Stimulated activated effector memory CD8-positive, alpha-beta T cell treated with anti-CD3 and anti-CD28 coated beads, Interleukin-12 subunit alpha, Interleukin-12 subunit beta, amount 100 ng/mL, for 72 hours (primary cell): ENCODE data around the gene PPARA.

Experiments
- ATAC-seq: fragments of 150-1000 bp; cut with Tn5 transposase; 2 replicates; pipeline ENCODE4 v1.10.0; 2021
- DNase-seq, 2 donors: peaks; one replicate each; pipeline ENCODE4 v3.0.0; 2021 to 2022; ENCODE audit warnings: low spot score in 2 of 2
- H3K27ac Mint-ChIP-seq: one replicate; pipeline ENCODE4 v1.8.0; 2022; ENCODE audit warnings: mild to moderate bottlenecking, mixed read lengths
- H3K36me3 Mint-ChIP-seq: one replicate; pipeline ENCODE4 v1.8.0; 2022; ENCODE audit warnings: mild to moderate bottlenecking, mixed read lengths
- H3K4me1 Mint-ChIP-seq: one replicate; pipeline ENCODE4 v1.8.0; 2022; ENCODE audit warnings: mixed read lengths
- H3K4me3 Mint-ChIP-seq: one replicate; pipeline ENCODE4 v1.8.0; 2022; ENCODE audit warnings: mild to moderate bottlenecking, mixed read lengths
- H3K9me3 Mint-ChIP-seq: one replicate; pipeline ENCODE4 v1.8.0; 2022; ENCODE audit warnings: mixed read lengths

PPARA gene

DNA sequence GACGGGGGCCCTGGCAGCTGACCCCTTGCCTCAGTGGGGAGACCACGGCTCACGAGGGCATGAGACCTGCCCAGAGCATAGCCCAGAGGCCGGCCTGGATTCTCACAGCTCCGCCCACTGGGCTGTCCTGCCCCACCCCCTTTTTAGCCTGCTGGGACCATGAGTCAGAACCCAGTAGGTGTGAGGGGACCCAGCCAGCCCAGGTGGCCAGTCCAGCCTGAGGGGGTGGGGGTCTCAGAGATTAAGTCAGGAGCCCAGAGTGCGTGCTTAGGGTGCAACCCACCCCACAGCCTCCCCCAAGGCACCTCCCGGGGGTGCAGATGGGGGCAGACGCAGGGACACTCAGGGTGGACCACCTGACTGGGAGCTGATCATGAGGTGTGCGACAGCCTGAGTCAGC lies 40.1 kb upstream of the PPARA start:
- Mint-ChIP-seq H3K4me3 (no peak overlapping the region), H3K36me3 (no peaks in the 10 kb centered on the region), H3K9me3 (no peaks in the 10 kb centered on the region), H3K4me1 (no peaks in the 10 kb centered on the region), H3K27ac (no peak overlapping the region)
- ATAC-seq (no peak), DNase-seq (no peak)

DNA sequence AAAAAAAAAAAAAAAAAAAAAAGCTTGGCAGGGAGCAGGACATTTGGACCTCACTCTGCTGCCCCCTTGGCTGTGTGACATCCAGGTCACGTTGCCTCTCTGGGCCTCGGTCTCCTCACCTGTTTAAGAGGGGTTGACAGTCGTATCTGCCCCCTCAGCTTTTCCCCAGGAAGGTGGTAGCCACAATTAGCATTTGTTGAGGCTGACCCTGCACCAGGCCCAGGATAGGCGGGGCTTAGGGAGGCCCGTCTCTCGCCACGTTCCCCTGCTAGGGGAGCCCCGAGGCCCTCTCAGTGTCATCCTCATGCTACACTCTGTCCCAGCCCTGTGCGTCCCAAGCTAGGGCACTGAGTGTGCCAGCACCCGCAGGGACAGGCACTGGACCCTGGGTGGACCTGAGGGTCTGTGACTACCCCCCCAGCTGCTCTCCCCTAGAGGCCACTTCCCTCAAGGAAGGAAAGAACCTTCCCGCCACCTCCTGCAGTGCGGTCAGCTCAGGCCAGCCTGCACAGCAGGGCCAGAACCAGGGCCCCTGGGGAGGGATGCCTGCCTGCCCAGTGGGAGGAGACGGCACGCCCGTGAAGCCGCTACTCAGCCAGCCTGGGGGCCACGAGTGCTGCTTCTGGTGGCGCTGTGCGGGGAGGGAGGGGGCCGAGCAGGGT lies 38.5 kb upstream of the PPARA start:
- no peak for ATAC-seq
- Mint-ChIP-seq H3K27ac (no peak overlapping the region), H3K4me3 (no peak overlapping the region), H3K36me3 (no peaks in the 10 kb centered on the region), H3K9me3 (no peaks in the 10 kb centered on the region), H3K4me1 (no peaks in the 10 kb centered on the region)
- no peak for DNase-seq

DNA sequence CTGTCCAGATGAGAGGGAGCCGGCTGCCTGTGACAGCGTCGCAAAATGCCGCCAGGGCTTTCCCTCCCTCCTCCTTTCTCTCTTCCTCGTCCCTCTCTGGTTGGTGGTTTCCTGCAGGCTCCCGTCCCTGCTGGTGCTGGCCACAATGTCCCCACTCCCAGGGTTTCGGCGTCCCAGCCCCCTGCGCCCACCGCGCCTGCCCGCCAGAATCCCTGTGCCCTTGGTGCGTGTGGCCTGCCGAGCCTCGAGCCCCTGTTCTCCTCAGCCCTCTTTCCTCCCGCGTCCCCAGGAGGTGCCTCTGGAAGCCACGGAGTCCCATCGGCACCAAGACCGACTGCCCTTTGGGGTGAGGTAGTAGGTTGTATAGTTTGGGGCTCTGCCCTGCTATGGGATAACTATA lies 37.9 kb upstream of the PPARA start:
- DNase-seq (no peak), ATAC-seq (no peak)
- H3K36me3 Mint-ChIP-seq: no peaks in the 10 kb centered on the region
- no peaks in the 10 kb centered on the region for H3K9me3 Mint-ChIP-seq
- H3K27ac Mint-ChIP-seq: no peak overlapping the region
- no peaks in the 10 kb centered on the region for H3K4me1 Mint-ChIP-seq
- no peak overlapping the region for H3K4me3 Mint-ChIP-seq

DNA sequence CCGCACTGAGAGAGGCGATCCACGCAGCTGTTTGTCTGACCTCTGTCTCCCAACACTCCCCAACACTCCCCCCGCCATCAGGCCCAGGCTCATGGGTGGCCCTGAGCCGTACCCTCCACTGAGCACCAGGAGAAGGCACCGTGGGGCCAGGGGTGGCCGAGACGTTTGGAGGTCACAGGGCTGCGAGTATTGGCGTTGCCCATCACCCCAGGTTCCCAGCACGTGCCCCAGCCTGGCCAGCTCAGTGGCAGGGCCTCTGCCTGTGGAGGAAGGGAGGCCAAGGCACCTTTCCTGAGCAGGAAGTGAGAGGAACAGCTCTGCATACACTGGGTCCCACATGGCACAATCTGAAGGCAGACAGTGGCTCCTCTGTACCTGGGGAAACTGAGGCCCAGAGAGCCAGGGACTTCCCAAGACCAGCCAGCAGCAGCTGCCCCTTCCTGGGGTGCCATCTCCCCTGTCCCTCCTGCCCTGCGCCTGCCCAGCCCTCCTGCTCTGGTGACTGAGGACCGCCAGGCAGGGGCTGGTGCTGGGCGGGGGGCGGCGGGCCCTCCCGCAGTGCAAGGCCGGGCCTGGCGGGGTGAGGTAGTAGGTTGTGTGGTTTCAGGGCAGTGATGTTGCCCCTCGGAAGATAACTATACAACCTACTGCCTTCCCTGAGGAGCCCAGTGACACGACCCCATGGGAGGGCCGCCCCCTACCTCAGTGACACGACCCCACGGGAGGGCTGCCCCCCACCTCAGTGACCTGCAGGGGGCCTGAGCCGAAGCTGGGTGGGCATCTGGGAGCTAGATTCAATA lies 37.0 kb upstream of the PPARA start:
- Mint-ChIP-seq H3K4me3 (no peak overlapping the region), H3K9me3 (no peaks in the 10 kb centered on the region), H3K4me1 (no peaks in the 10 kb centered on the region), H3K36me3 (no peaks in the 10 kb centered on the region), H3K27ac (no peak overlapping the region)
- no peak for ATAC-seq
- no peak for DNase-seq

DNA sequence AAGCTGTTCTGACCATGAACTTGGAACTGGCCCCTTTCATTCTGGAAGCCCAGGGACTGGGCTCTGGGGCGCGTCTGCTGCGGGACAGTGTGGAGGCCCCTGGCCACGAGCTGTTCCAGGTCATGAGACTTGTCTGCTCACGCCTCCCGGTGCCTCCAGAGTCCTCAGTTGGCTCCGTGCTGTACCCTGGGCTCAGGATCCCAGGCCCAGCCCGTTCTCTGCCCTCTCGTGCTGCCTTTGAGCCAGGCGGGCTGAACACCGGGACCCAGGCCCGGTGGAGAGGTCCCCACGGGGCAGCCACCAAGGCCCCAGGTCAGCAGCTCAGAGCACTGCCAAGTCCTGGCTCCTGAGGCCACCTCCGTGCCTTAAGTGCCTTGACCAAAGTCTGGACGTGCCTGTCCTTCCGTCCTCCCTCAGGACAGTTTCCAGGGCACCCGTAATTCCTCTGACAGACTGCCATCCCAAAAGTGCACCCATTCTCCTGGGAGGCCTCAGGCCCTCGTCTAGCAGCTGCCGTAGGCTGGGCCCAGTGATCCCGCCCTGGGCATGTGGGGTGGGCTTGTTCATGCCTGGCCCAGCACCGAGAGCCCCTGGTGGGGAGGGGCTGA lies 36.3 kb upstream of the PPARA start:
- Mint-ChIP-seq H3K27ac (no peak overlapping the region), H3K4me1 (no peaks in the 10 kb centered on the region), H3K9me3 (no peaks in the 10 kb centered on the region), H3K4me3 (no peak overlapping the region), H3K36me3 (no peaks in the 10 kb centered on the region)
- ATAC-seq (no peak), DNase-seq (no peak)

DNA sequence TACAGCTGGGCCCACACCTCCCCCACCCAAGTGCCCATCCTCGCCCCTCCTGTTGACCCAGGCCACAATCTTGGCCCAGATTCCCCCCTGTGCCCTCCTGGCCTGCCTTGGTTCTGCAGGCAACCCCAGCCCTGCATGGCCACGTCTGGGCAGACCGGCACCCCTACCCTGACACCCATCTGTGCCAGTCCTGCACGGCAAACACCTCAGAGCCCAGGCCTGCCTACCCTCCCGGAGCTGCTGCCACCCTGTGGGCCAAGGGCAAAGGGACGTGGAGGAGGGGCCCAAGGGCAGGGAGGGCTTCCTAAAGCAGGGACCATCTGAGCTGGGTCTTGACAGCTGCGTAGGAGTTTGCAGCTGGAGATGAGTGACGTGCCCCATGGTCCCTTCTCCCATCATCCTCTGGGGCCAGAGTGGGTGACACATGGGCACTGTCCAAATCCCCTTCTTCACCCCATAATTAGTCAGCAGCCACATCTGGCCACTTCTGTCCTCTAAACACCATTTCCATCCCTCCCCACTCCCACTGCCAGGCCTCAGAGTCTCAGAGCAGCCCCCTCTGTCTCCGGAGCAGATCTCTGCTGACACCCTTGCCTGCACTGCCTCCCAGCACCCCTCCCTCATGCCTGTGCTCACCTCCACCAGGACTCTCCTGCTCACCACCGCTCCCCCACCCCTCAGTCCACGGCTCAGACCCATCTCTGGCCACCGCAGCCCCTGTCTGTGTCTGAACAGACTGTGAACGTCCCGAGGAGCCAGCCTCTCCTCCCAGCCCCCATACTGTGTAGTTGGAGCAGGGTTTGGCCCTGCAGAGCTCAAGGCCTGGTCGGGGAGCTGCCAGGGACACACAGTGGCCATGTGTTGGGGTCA lies 35.6 kb upstream of the PPARA start:
- Mint-ChIP-seq H3K9me3 (no peaks in the 10 kb centered on the region), H3K36me3 (no peaks in the 10 kb centered on the region), H3K4me3 (no peak overlapping the region), H3K27ac (peak overlapping the region; percentile 70), H3K4me1 (no peaks in the 10 kb centered on the region)
- DNase-seq (no peak), ATAC-seq (no peak)

DNA sequence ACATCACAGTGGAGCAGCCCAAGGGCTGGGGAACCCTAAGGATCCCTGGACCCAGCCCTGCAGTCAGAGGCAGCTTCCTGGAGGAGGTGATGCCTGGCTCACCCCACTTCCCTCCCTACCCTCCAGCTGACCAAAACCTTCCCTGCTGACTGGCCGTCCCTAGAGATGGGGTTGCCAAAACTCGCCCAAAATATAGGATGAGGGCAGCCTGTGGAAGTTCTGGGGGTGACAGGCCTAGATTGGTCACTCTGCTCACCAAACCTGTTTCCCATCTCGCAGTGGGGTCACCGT lies 35.0 kb upstream of the PPARA start:
- DNase-seq (no peak), ATAC-seq (no peak)
- H3K4me1 Mint-ChIP-seq: no peaks in the 10 kb centered on the region
- no peaks in the 10 kb centered on the region for H3K9me3 Mint-ChIP-seq
- no peak overlapping the region for H3K4me3 Mint-ChIP-seq
- H3K36me3 Mint-ChIP-seq: no peaks in the 10 kb centered on the region
- H3K27ac Mint-ChIP-seq: peak overlapping the region; percentile 70

DNA sequence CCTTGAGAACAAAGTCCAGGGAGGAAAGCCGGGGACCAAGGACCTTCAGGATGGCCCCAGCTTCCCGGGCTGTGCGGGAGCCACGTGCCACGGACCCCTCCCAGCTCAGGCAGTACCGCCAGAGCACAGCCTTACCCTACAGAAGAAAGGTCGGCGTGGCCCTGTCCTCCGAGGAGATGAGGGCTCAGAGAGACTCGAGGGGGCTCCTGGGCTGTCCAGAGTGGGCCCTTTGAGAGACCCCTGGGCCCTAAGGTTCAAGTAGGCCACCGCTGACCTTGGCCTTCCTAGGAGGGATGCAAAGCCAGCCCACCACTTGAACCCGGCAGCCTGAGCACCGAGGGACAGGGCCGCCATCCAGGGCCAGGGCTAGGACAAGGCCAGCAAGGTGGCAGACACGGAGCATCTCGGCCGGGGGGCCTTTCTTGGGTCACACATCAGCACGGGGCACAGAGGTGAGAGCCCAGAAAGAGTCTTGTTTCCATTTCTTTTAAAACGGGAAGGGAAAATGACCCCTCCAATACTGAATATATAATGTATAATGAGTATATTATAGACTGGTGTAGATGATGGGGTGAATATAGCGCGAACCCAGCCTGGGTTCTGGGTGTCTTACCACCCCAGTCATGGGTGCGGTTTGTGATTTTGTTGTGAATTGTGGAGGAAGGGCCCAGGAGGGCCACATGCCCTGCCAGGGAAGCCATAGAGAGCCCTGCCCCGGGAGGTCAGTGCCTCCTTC lies 34.4 kb upstream of the PPARA start:
- Mint-ChIP-seq H3K4me3 (no peak overlapping the region), H3K4me1 (no peaks in the 10 kb centered on the region), H3K27ac (no peak overlapping the region), H3K9me3 (no peaks in the 10 kb centered on the region), H3K36me3 (no peaks in the 10 kb centered on the region)
- DNase-seq: no peak
- ATAC-seq: no peak

DNA sequence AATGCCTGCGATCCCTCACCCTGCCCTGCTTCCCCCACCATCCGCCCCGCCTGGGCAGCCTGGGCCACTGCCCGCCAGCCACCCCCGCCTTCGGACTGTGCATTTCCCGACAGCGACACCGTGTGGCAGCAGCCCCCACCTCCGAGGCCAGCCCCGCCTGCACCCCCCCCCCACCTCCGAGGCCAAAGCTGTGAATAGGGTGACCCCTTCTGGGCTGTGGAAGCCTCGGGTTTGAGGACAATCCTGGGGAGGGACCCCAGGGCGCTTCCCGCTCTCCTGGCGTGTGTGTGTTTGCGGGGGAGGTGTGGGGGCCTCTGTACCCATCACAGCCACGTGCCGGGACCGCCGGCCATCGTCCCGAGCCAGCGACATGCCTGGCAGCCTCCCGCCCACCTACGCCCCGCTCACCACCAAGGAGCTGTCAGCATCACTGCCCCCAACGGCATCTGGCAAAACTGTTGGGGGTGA lies 33.8 kb upstream of the PPARA start:
- Mint-ChIP-seq H3K4me3 (no peak overlapping the region), H3K27ac (no peak overlapping the region), H3K9me3 (no peaks in the 10 kb centered on the region), H3K36me3 (no peaks in the 10 kb centered on the region), H3K4me1 (no peaks in the 10 kb centered on the region)
- DNase-seq (peak; percentile 73 to 92), ATAC-seq (peak; percentile 86)

DNA sequence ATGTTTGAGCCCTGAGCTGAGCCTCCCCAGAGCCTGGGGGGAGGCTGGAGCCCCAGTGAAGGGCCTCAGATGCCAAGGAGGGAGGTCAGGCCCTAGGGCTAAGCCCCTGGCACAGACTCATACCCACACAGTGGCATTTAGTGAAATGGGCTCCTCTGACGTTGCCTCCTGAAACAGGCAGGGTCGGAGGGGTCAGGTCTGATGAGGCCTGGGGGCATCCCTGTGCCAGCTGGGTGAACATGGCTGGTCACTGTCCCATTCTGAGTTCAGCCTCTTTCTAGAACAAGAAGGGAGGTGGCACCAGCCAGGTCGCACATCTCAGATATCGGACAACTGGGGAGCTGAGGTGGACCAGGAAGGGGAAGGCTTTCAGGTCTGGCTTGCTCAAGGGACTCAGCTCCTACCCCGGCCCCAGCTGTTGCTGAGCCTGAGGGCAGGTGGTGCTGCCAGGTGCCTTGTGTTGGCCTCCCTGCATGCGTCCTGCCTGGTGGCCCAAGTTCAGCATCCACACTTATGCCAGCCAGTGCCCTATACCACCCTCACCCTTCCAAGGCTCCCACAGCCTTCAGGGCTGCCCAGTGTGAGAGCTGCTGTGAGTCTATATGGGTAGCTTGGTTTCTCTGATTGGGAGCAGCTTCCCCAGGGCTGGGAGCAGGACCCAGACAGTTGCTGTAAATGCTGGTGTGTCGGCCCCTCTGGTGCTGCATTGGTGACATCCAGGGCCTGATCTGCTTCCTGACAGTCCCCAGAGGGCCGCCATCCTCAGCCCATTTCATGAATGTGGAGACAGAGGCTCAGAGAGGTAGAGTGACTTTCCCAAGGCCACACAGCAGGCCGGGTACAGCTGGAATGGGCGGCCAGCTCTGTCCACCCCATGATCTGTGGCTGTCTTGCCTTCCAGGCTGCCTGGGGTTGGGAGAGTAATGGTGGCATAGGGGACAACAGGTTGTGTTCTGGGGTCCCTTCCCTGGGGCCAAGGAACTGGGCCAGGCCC lies 32.8 kb upstream of the PPARA start:
- H3K4me3 Mint-ChIP-seq: no peak overlapping the region
- DNase-seq (no peak), ATAC-seq (no peak)
- H3K36me3 Mint-ChIP-seq: no peaks in the 10 kb centered on the region
- no peak overlapping the region for H3K27ac Mint-ChIP-seq
- no peaks in the 10 kb centered on the region for H3K9me3 Mint-ChIP-seq
- no peaks in the 10 kb centered on the region for H3K4me1 Mint-ChIP-seq

DNA sequence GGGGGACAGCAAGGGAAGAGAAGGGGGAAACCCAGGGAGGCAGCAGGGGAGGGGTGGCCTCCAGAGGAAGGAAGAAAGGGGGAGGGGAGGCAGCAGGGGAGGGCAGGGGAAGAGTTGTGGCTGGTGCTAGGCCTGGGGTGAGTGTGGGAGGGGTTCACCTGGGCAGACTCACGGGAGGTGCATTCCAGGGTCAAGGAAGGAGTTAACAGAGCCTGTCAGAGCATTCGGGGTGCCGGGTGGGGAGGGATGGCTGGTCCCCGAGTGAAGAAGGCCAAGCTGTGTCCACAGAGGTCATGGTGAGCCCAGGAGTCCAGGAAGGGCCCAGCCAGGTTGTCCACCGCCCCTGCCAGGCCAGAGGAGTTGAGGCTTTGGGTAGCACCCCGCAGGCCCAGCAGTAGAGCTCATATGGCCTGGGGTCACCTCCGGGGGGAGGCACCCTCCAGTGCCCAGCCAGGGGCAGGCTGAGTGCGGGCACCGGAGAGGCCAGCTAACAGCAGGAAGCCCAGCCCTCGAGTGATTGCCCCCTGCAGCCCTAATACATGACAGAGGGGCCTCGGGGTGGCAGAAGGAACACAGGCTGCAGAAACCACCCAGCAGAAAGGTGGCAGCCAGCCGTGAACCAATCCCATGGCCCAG lies 31.1 kb upstream of the PPARA start:
- Mint-ChIP-seq H3K9me3 (no peaks in the 10 kb centered on the region), H3K27ac (no peak overlapping the region), H3K4me1 (no peaks in the 10 kb centered on the region), H3K4me3 (no peak overlapping the region), H3K36me3 (no peaks in the 10 kb centered on the region)
- ATAC-seq (no peak), DNase-seq (no peak)

DNA sequence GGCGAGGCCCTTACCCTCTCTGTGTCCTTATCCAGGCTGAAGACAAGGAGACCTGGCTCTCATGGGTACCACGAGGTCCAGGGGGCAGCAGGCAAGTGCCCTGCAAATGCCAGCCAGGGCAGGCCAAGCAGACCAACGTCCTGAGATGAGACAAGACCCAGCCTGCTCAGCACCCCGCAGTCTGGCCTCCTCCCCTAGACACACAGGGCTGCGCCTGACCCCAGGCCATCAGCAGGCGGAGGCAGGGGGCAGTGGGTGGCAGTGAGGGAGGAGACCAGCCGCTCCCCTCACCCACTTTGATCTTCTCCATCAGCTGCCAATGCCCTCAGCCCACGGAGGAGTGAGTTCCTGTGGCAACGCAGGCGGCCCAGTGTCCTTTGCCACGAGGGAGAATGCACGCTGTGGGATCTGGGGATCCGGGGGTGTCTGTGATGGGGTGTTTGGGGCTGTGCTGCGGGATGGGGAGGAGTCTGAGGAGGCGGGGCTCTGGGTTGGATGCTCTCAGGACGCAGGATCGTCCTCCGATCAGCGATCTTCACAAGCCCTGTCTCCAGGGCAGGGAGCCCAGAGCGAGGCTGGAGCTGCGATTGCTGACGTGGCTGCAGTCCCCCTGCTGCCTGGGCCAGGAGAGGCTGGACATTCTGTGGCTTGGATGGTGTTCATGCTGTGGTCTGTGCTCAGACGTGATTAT lies 30.5 kb upstream of the PPARA start:
- Mint-ChIP-seq H3K36me3 (no peaks in the 10 kb centered on the region), H3K4me1 (no peaks in the 10 kb centered on the region), H3K9me3 (no peaks in the 10 kb centered on the region), H3K27ac (no peak overlapping the region), H3K4me3 (no peak overlapping the region)
- no peak for ATAC-seq
- no peak for DNase-seq

DNA sequence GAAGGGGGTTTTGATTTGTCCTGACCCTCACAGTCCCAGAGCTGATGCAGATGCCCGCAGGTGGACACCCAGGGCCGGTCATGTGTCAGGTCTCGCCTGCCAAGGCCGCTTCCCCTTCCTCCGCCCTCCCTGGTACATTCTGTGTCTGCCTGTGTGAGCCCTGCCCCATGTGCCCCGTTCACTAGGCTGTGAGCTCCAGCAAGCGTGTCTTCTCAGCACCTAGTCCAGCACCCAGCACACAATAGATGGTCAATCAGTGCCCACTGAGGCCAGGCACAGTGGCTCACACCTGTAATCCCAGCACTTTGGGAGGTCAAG lies 29.9 kb upstream of the PPARA start:
- DNase-seq: no peak
- no peaks in the 10 kb centered on the region for H3K4me1 Mint-ChIP-seq
- no peak overlapping the region for H3K27ac Mint-ChIP-seq
- H3K36me3 Mint-ChIP-seq: no peaks in the 10 kb centered on the region
- no peaks in the 10 kb centered on the region for H3K9me3 Mint-ChIP-seq
- H3K4me3 Mint-ChIP-seq: no peak overlapping the region
- no peak for ATAC-seq
